K562 (cell line): ENCODE measurements around the gene RNF152. TPM values are rescaled to one million over a fixed set of nuclear protein-coding genes. Genes with fewer than 3 reads are reported as not detected.

Experiments used
- E2F3 ChIP-seq: fragments of 250-450 bp; sonication (Bioruptor Pico); IDR thresholded peaks from 2 replicates; pipeline ENCODE4 v1.4.0; 2020; ENCODE audit warnings: mild to moderate bottlenecking
- RAD21 ChIP-seq, 2 experiments: fragments of 250-450 bp in 1 of 2; fragments of 450-650 bp in 1 of 2; sonication (Bioruptor Pico) in 1 of 2; formaldehyde crosslinking in 1 of 2; IDR thresholded peaks in 1 of 2; conservative IDR thresholded peaks in 1 of 2; 2 replicates each; pipeline versions ENCODE4 v1.4.0 to v1.8.0; 2020 to 2022; ENCODE audit warnings: mild to moderate bottlenecking in 2 of 2, moderate library complexity in 1 of 2
- RB1 ChIP-seq: fragments of 450-650 bp; IDR thresholded peaks from 2 replicates; pipeline ENCODE4 v1.6.1; 2017; ENCODE audit warnings: low read depth, mild to moderate bottlenecking
- VEZF1 ChIP-seq: fragments of 200-800 bp; sonication (Bioruptor generic); IDR thresholded peaks from 2 replicates; pipeline ENCODE4 v1.6.1; 2017; ENCODE audit warnings: missing genetic modification characterization, missing compliant biosample characterization
- ZNF143 ChIP-seq: sonication (generic); formaldehyde crosslinking; IDR thresholded peaks from 2 replicates; pipeline ENCODE4 v1.9.0; 2022; ENCODE audit warnings: mild to moderate bottlenecking, missing genetic modification reagents
- polyA plus RNA-seq, 8 experiments: library from polyadenylated mRNA; depleted of rRNA in 4 of 8; stranded (reverse) in 5 of 8; unstranded in 3 of 8; fragments of >200 nt; fragmentation: Nextera tagmentation in 2 of 8; fragmentation: Illumina TruSeq in 1 of 8; extraction: Ambion mirVana in 2 of 8; extraction: Trizol in 1 of 8; gene quantifications; 2 replicates each; pipeline versions ENCODE4 v1.2.1 to v1.2.3, GENCODE V29; 2011 to 2014; ENCODE audit warnings: inconsistent platforms in 1 of 8, missing spikeins in 1 of 8
- total RNA-seq, 7 experiments: library from RNA; depleted of rRNA in 6 of 7; stranded (reverse); fragments of >200 nt in 6 of 7; fragmentation: Illumina TruSeq in 2 of 7; extraction: Trizol in 2 of 7; gene quantifications; 2 replicates each; pipeline versions ENCODE4 v1.2.1 to v1.2.3, GENCODE V29; 2011 to 2021; ENCODE audit warnings: low replicate concordance in 1 of 7
- TF ChIP-seq, protein P1 (sequence below), 3 experiments: IDR thresholded peaks in 2 of 3; conservative IDR thresholded peaks in 1 of 3; 2 replicates each; pipeline ENCODE4 v1.5.1; 2011 to 2012; ENCODE audit warnings: low read length in 3 of 3, mild to moderate bottlenecking in 3 of 3, control low read depth in 2 of 3, improper control_type of control experiment in 1 of 3, inconsistent platforms in 1 of 3, low read depth in 1 of 3, mixed read lengths in 1 of 3, moderate library complexity in 1 of 3; ENCODE audit not compliant: insufficient read depth in 2 of 3

Gene RNF152
- total and polyA plus RNA-seq, 9 of the 15 experiments (the other 6 are each of a cell fraction or from before 2014, with no cell fraction given), result 0.04 to 0.05 TPM; not detected in 7

GRCh38 chr18:61893971-61894750, 1.4 kb upstream of the RNF152 start (continued):
- TF ChIP-seq RB1 (0 out of 2 replicates have a peak, but pooled peaks have one; percentile 32), E2F3 (no peak), ZNF143 (CRISPR knock-in tag) (no peak), VEZF1 (CRISPR knock-in tag) (peak; percentile 40; the same call in 1 of the 2 replicates), RAD21 (CRISPR knock-in tag; conservative IDR thresholded peaks at IDR 0.05 in 1 of 2, IDR thresholded peaks at IDR 0.05 in 1 of 2) (peak in 1 of 2 experiments; percentile 39; a peak in 2 of 4 replicates)
- TF ChIP-seq, protein P1, sequence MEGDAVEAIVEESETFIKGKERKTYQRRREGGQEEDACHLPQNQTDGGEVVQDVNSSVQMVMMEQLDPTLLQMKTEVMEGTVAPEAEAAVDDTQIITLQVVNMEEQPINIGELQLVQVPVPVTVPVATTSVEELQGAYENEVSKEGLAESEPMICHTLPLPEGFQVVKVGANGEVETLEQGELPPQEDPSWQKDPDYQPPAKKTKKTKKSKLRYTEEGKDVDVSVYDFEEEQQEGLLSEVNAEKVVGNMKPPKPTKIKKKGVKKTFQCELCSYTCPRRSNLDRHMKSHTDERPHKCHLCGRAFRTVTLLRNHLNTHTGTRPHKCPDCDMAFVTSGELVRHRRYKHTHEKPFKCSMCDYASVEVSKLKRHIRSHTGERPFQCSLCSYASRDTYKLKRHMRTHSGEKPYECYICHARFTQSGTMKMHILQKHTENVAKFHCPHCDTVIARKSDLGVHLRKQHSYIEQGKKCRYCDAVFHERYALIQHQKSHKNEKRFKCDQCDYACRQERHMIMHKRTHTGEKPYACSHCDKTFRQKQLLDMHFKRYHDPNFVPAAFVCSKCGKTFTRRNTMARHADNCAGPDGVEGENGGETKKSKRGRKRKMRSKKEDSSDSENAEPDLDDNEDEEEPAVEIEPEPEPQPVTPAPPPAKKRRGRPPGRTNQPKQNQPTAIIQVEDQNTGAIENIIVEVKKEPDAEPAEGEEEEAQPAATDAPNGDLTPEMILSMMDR (IDR thresholded peaks at IDR 0.05 in 2 of 3, conservative IDR thresholded peaks at IDR 0.05 in 1 of 3; ENCODE audit: insufficient read depth in 2 of 3, low read depth in 1 of 3, low read length in 3 of 3), result peak in 2 of 3 experiments; percentile 19 to 32; a peak in 3 of 6 replicates
